ENCODE results near the gene CASK.

DNA sequence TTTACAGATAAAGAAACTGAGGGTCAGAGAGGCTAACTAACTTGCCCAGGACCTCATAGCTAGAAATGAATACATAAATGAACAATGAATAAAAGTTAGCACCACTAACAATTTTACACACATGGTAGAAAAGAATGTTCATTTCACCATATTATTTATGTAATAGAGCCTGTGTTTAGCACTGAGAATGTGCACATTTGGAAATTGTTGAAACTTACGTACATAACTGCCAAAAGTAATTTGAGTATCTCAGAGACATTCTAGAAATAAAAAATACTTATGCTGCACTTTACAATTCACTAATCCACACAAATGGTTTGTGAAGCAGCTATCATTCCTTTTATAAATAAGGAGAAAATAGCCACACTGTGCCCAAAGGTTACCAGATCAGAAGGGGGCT lies 9.9 kb downstream of the CASK start:
- TF ChIP-seq POLR2A (IDR thresholded peaks at IDR 0.05; ENCODE audit: low read depth, low read length) (no peak), TAF1 (IDR thresholded peaks at IDR 0.05; ENCODE audit: borderline replicate concordance, low read depth, low read length) (no peak)
